ENCODE measurements around the gene PRKCB. TPM values are rescaled to one million over a fixed set of nuclear protein-coding genes. Genes with fewer than 3 reads are reported as not detected.
"Not testable (repeated sequence)": the region's sequence is repeated elsewhere in the genome, so short reads cannot be mapped to it uniquely, and the experiment has no call there.

PRKCB gene
- total RNA-seq, 1 donor from 2014 or later: 28.7 TPM

GRCh38 chr16:24022797-24023196 is 187.0 kb downstream of the PRKCB start:
- TF ChIP-seq, protein P1, sequence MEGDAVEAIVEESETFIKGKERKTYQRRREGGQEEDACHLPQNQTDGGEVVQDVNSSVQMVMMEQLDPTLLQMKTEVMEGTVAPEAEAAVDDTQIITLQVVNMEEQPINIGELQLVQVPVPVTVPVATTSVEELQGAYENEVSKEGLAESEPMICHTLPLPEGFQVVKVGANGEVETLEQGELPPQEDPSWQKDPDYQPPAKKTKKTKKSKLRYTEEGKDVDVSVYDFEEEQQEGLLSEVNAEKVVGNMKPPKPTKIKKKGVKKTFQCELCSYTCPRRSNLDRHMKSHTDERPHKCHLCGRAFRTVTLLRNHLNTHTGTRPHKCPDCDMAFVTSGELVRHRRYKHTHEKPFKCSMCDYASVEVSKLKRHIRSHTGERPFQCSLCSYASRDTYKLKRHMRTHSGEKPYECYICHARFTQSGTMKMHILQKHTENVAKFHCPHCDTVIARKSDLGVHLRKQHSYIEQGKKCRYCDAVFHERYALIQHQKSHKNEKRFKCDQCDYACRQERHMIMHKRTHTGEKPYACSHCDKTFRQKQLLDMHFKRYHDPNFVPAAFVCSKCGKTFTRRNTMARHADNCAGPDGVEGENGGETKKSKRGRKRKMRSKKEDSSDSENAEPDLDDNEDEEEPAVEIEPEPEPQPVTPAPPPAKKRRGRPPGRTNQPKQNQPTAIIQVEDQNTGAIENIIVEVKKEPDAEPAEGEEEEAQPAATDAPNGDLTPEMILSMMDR (IDR thresholded peaks at IDR 0.05; ENCODE audit: unreplicated experiment): no peak
- Mint-ChIP-seq H3K4me3 (ENCODE audit: unreplicated experiment) (no peak overlapping the region), H3K27ac (ENCODE audit: unreplicated experiment) (no peak overlapping the region), H3K27me3 (ENCODE audit: unreplicated experiment) (peaks cover 2% of the 10 kb centered on the region), H3K4me1 (ENCODE audit: unreplicated experiment) (peaks cover 3% of the 10 kb centered on the region), H3K36me3 (ENCODE audit: low read depth, unreplicated experiment) (no peaks in the 10 kb centered on the region), H3K9me3 (ENCODE audit: unreplicated experiment) (no peaks in the 10 kb centered on the region)
- no peak for DNase-seq (ENCODE audit: low spot score)

GRCh38 chr16:24023621-24024020 is 187.8 kb downstream of the PRKCB start:
- H3K36me3 Mint-ChIP-seq (ENCODE audit: low read depth, unreplicated experiment): no peaks in the 10 kb centered on the region
- H3K4me3 Mint-ChIP-seq (ENCODE audit: unreplicated experiment): no peak overlapping the region
- peaks cover 3% of the 10 kb centered on the region for H3K4me1 Mint-ChIP-seq (ENCODE audit: unreplicated experiment)
- H3K27ac Mint-ChIP-seq (ENCODE audit: unreplicated experiment): no peak overlapping the region
- H3K27me3 Mint-ChIP-seq (ENCODE audit: unreplicated experiment): peaks cover 2% of the 10 kb centered on the region
- TF ChIP-seq, protein P1 (IDR thresholded peaks at IDR 0.05; ENCODE audit: unreplicated experiment): no peak
- no peak for DNase-seq (ENCODE audit: low spot score)
- H3K9me3 Mint-ChIP-seq (ENCODE audit: unreplicated experiment): no peaks in the 10 kb centered on the region

DNA sequence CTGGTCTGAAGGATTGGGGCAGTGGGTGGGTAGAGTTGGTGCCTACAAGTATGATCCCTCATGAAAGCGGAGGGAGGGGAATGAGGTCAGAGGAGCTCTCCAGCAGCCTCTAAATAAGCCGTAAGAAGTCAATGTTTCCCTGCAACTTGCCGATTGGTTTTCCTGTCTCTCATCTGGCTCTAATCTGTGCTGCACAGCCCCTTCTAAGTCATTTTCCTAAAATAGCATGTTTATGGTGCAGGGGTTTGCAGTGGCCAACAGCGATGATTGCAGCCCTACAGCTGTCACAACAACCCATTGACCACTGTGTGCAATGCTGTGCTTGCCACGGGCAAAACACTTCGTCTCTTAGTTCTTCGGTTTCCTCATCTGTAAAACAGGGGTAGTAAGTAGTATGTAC is 189.2 kb downstream of the PRKCB start:
- H3K27ac Mint-ChIP-seq (ENCODE audit: unreplicated experiment): no peak overlapping the region
- TF ChIP-seq, protein P1 (IDR thresholded peaks at IDR 0.05; ENCODE audit: unreplicated experiment): no peak
- DNase-seq (ENCODE audit: low spot score): no peak
- H3K36me3 Mint-ChIP-seq (ENCODE audit: low read depth, unreplicated experiment): no peaks in the 10 kb centered on the region
- no peak overlapping the region for H3K4me3 Mint-ChIP-seq (ENCODE audit: unreplicated experiment)
- H3K27me3 Mint-ChIP-seq (ENCODE audit: unreplicated experiment): peaks cover 2% of the 10 kb centered on the region
- no peaks in the 10 kb centered on the region for H3K9me3 Mint-ChIP-seq (ENCODE audit: unreplicated experiment)
- H3K4me1 Mint-ChIP-seq (ENCODE audit: unreplicated experiment): peaks cover 3% of the 10 kb centered on the region

GRCh38 chr16:24027466-24027865 is 191.7 kb downstream of the PRKCB start:
- Mint-ChIP-seq H3K4me3 (ENCODE audit: unreplicated experiment) (no peak overlapping the region), H3K4me1 (ENCODE audit: unreplicated experiment) (peaks cover 3% of the 10 kb centered on the region), H3K9me3 (ENCODE audit: unreplicated experiment) (no peaks in the 10 kb centered on the region)

DNA sequence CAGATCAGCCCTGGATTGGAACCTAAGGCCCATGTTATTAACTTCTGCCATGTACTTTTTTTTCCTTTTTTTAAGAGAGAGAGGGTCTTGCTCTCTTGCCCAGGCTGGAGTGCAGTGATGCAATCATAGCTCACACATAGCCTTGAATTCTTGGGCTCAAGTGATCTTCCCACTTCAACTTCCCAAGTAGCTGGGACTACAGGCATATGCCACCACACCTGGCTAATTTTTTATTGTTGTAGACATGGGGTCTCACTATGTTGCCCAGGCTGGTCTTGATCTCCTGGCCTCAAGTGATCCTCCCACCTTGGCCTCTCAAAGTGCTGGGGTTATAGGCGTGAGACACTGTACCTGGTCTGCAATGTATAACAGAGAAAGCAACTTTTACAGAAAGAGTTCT is 194.1 kb downstream of the PRKCB start:
- H3K36me3 Mint-ChIP-seq (ENCODE audit: low read depth, unreplicated experiment): peaks cover 18% of the 10 kb centered on the region
- not testable (repeated sequence) for DNase-seq (ENCODE audit: low spot score); H3K4me1 Mint-ChIP-seq (ENCODE audit: unreplicated experiment); H3K4me3 Mint-ChIP-seq (ENCODE audit: unreplicated experiment); H3K27ac Mint-ChIP-seq (ENCODE audit: unreplicated experiment); H3K9me3 Mint-ChIP-seq (ENCODE audit: unreplicated experiment); H3K27me3 Mint-ChIP-seq (ENCODE audit: unreplicated experiment)

More at GRCh38 chr16:24027466-24027865, 191.7 kb downstream of the PRKCB start:
- Mint-ChIP-seq H3K27me3 (ENCODE audit: unreplicated experiment) (no peaks in the 10 kb centered on the region), H3K36me3 (ENCODE audit: low read depth, unreplicated experiment) (peaks cover 5% of the 10 kb centered on the region), H3K27ac (ENCODE audit: unreplicated experiment) (no peak overlapping the region)
- DNase-seq (ENCODE audit: low spot score): no peak
- TF ChIP-seq, protein P1 (IDR thresholded peaks at IDR 0.05; ENCODE audit: unreplicated experiment): no peak
